GM06990 (cell line): ENCODE measurements around the gene CD47.

Experiments used
- DNase-seq: peaks from one replicate; pipeline ENCODE4 v3.0.0-alpha.2; 2011; ENCODE audit not compliant: insufficient read length; ENCODE audit errors: extremely low read depth
- H3K27me3 ChIP-seq: replicated peaks from 2 replicates; pipeline ENCODE4 v1.6.0; 2011; ENCODE audit warnings: low read length; ENCODE audit not compliant: control insufficient read depth, insufficient read depth
- H3K36me3 ChIP-seq: 2 replicates; pipeline ENCODE4 v1.5.1; 2011; ENCODE audit warnings: low read length; ENCODE audit not compliant: control insufficient read depth, insufficient read depth
- H3K4me3 ChIP-seq: replicated peaks from 2 replicates; pipeline ENCODE4 v1.5.1; 2011; ENCODE audit warnings: low read depth, mild to moderate bottlenecking, control low read depth, low read length
- TF ChIP-seq, protein P1 (sequence below): IDR thresholded peaks from 2 replicates; pipeline ENCODE4 v1.5.1; 2011; ENCODE audit warnings: low read length, control low read depth, mild to moderate bottlenecking, inconsistent platforms; ENCODE audit not compliant: insufficient read depth, poor library complexity, severe bottlenecking

The CD47 gene

DNA sequence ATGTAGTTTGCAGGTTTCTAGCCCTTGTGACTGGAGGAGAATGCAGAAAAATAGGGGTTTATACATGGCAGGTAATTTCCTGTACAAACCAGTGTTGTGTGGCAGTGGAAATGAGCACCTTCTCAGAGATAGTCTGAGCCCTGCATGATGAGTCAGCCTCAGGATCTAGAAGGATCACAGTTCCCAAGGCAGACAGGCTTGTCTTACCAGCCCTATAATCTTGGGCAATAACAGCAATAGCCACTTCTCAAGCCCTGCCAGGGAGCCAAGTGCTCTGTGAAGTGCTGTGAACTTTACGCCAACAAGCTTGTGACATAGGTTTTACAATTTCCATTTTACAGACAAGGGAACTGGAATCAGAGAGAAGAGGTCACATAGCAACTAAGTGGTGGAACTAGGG, 89.4 kb downstream of the CD47 start:
- H3K4me3 ChIP-seq, result no peak overlapping the region
- TF ChIP-seq, protein P1, sequence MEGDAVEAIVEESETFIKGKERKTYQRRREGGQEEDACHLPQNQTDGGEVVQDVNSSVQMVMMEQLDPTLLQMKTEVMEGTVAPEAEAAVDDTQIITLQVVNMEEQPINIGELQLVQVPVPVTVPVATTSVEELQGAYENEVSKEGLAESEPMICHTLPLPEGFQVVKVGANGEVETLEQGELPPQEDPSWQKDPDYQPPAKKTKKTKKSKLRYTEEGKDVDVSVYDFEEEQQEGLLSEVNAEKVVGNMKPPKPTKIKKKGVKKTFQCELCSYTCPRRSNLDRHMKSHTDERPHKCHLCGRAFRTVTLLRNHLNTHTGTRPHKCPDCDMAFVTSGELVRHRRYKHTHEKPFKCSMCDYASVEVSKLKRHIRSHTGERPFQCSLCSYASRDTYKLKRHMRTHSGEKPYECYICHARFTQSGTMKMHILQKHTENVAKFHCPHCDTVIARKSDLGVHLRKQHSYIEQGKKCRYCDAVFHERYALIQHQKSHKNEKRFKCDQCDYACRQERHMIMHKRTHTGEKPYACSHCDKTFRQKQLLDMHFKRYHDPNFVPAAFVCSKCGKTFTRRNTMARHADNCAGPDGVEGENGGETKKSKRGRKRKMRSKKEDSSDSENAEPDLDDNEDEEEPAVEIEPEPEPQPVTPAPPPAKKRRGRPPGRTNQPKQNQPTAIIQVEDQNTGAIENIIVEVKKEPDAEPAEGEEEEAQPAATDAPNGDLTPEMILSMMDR, result no peak
- H3K36me3 ChIP-seq, result no peaks in the 10 kb centered on the region
- DNase-seq, result no peak
- no peaks in the 10 kb centered on the region for H3K27me3 ChIP-seq

DNA sequence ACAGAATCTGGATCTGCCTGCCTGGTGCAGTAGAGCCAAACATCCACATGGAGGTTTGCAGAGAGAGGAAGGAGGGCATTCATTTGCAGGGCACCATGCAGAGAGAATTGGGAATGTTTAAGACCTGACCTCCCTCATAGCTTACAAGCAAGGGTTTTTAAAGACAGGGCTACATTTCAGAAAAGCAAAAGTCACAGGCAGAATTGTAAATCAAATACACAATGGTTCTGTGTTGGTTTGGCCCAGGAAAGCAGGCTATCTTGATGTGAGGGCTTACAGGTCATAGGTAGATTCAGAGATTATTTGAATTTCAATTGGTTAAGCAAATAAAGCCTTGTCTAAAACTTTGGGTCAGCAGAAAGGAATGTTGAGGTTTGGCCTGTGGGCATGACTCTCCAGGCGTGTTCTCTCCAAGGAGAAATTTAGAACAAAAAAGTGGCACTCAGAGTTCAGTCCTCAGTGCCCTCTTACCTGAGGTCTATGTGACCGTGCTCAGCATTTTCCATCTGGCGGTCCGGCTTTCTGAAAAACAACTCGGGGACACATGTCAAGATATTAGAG, 91.5 kb downstream of the CD47 start:
- TF ChIP-seq, protein P1, result no peak
- H3K4me3 ChIP-seq, result no peak overlapping the region
- H3K36me3 ChIP-seq, result no peaks in the 10 kb centered on the region
- H3K27me3 ChIP-seq, result no peaks in the 10 kb centered on the region
- no peak for DNase-seq

DNA sequence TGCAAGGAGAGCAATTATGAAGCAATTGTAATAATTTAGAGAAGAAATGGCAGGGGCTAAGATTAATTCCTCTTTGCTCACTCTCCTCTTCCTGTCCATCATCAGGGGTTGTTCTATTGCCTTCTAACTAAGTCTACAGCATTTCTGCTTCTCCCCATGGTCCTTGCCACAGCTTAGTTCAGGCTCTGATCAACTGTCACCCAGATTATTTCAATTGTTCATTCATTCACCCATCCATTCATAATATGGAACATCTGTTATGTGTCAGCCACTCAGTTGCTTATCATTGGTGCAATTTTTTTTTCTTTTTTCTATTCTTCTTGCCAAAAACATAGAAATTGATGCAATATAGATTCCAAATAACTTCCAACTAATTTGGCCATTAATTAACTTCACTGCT, 93.2 kb downstream of the CD47 start:
- Histone ChIP-seq H3K36me3 (no peaks in the 10 kb centered on the region), H3K4me3 (no peak overlapping the region), H3K27me3 (no peaks in the 10 kb centered on the region)
- no peak for DNase-seq
- TF ChIP-seq, protein P1, result no peak

DNA sequence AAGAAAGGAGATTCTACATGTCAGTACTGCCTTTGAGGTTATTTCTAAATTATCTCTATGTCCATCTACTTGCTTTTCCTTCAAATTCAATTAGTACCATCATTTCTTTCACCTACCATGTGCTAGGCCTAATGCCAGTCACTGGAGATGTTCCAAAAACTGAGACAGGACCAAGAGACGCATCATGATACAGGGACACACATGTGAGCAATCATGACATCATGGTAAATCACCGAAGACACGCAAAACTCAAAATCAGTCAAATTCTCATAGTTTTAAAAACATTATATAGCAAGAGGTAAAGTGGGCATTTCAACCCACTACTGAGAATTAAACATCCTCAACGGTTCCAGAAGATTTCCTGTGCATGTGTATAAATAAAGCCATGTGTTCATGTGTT, 95.0 kb downstream of the CD47 start:
- no peaks in the 10 kb centered on the region for H3K36me3 ChIP-seq
- no peak overlapping the region for H3K4me3 ChIP-seq
- H3K27me3 ChIP-seq, result no peaks in the 10 kb centered on the region
- no peak for DNase-seq
- TF ChIP-seq, protein P1, result no peak

DNA sequence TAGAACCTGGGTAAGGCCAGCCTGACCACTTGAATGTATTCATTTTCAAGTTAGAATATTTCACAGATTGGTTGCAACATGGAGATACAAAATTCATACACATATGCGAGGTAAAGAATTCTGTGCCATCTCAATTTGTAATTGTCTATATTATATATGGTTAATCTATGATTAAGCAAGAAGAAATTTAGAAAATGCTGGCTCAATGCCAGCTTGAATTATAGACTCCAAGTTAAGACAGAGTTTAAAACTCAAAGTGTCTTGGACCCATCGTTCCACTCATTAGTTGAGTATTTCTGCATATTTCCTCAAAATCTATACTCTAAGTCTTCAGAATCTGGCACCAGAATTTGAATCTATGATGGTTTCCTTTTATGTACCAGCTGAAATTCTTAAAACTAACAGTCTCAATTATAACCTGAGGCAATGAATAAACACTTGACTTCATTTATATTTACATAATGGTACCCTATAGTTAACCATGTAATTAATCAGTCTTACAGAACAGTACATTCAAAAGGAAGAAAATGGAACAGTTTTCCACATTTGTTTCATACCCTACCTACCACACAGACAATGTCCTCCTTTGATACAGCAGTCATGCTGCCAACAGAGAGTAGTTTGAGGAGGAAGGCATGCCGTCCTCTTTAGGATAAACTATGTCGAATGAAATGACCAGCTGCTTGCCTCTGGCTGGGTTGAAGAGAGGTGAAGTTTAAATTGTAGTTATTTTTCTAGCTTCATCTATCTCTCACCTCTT, 95.7 kb downstream of the CD47 start:
- H3K4me3 ChIP-seq, result no peak overlapping the region
- H3K27me3 ChIP-seq, result no peaks in the 10 kb centered on the region
- TF ChIP-seq, protein P1, result no peak
- no peak for DNase-seq
- no peaks in the 10 kb centered on the region for H3K36me3 ChIP-seq
